Measurements from ENCODE around the gene EXOC3.
A peak's percentile ranks its signal among the peaks of the same experiment; 100 is the strongest.
"Not testable (repeated sequence)": the region's sequence is repeated elsewhere in the genome, so short reads cannot be mapped to it uniquely, and the experiment has no call there.

Gene EXOC3

GRCh38 chr5:486597-486996 lies 43.6 kb downstream of the EXOC3 start:
- not testable (repeated sequence) for DNase-seq (ENCODE audit: low spot score)

- DNase-seq (ENCODE audit: low spot score) = no peak
Measured at GRCh38 chr5:488241-488640, 45.3 kb downstream of the EXOC3 start.

GRCh38 chr5:488744-489688 lies 46.0 kb downstream of the EXOC3 start:
- no peak for DNase-seq (ENCODE audit: low spot score)

- no peak for DNase-seq (ENCODE audit: low spot score)
Measured at GRCh38 chr5:489689-490080, 46.7 kb downstream of the EXOC3 start.

- no peak for DNase-seq (ENCODE audit: low spot score)
Measured at GRCh38 chr5:490116-491106, 47.4 kb downstream of the EXOC3 start.

GRCh38 chr5:491119-491855 lies 48.3 kb downstream of the EXOC3 start:
- DNase-seq (ENCODE audit: low spot score) = no peak

GRCh38 chr5:491856-492155 lies 48.8 kb downstream of the EXOC3 start:
- DNase-seq (ENCODE audit: low spot score) = no peak

GRCh38 chr5:492314-492893 lies 49.4 kb downstream of the EXOC3 start:
- no peak for DNase-seq (ENCODE audit: low spot score)

- peak; percentile 59 for DNase-seq (ENCODE audit: low spot score)
Measured at GRCh38 chr5:493119-493701, 50.2 kb downstream of the EXOC3 start.

- no peak for DNase-seq (ENCODE audit: low spot score)
Measured at GRCh38 chr5:493758-494157, 50.8 kb downstream of the EXOC3 start.

- no peak for DNase-seq (ENCODE audit: low spot score)
Measured at GRCh38 chr5:494667-495255, 51.8 kb downstream of the EXOC3 start.

- no peak for DNase-seq (ENCODE audit: low spot score)
Measured at GRCh38 chr5:496028-496427, 53.1 kb downstream of the EXOC3 start.

GRCh38 chr5:497090-497700 lies 54.2 kb downstream of the EXOC3 start:
- no peak for DNase-seq (ENCODE audit: low spot score)

- DNase-seq (ENCODE audit: low spot score) = no peak
Measured at GRCh38 chr5:497871-498509, 55.0 kb downstream of the EXOC3 start.

GRCh38 chr5:499233-500209 lies 56.5 kb downstream of the EXOC3 start:
- no peak for DNase-seq (ENCODE audit: low spot score)

- DNase-seq (ENCODE audit: low spot score) = no peak
Measured at GRCh38 chr5:500491-500890, 57.5 kb downstream of the EXOC3 start.

GRCh38 chr5:501105-501830 lies 58.3 kb downstream of the EXOC3 start:
- DNase-seq (ENCODE audit: low spot score) = no peak

- DNase-seq (ENCODE audit: low spot score) = no peak
Measured at GRCh38 chr5:501831-502184, 58.8 kb downstream of the EXOC3 start.
